Mesendoderm (in vitro differentiated cells): ENCODE data around the gene DTX1.

Source experiments
- DNase-seq: peaks from one replicate; pipeline ENCODE4 v3.0.0; 2013
- H2AK5ac ChIP-seq: 2 replicates; pipeline ENCODE4 v1.6.1; 2013; ENCODE audit warnings: low read length, inconsistent platforms
- H2BK120ac ChIP-seq: 2 replicates; pipeline ENCODE4 v1.6.1; 2013; ENCODE audit warnings: low read depth, mild to moderate bottlenecking, low read length, moderate library complexity, mixed read lengths
- H2BK15ac ChIP-seq: replicated peaks from 2 replicates; pipeline ENCODE4 v1.6.1; 2013; ENCODE audit warnings: low read depth, mild to moderate bottlenecking, moderate library complexity
- H2BK5ac ChIP-seq: 2 replicates; pipeline ENCODE4 v1.6.1; 2013; ENCODE audit warnings: low read length, inconsistent platforms
- H3K18ac ChIP-seq: 2 replicates; pipeline ENCODE4 v1.6.1; 2013; ENCODE audit warnings: mild to moderate bottlenecking, low read length, mixed read lengths
- H3K23ac ChIP-seq: one replicate; pipeline ENCODE4 v1.6.1; 2013; ENCODE audit warnings: low read length
- H3K27ac ChIP-seq: 2 replicates; pipeline ENCODE4 v1.5.1; 2013; ENCODE audit warnings: low read depth, mild to moderate bottlenecking, inconsistent platforms, low read length, moderate library complexity
- H3K27me3 ChIP-seq: 2 replicates; pipeline ENCODE4 v1.6.1; 2013; ENCODE audit warnings: low read length, control low read depth, mild to moderate bottlenecking, inconsistent platforms; ENCODE audit not compliant: insufficient read depth, poor library complexity
- H3K36me3 ChIP-seq: 2 replicates; pipeline ENCODE4 v1.6.1; 2013; ENCODE audit warnings: low read length, inconsistent platforms; ENCODE audit not compliant: control insufficient read depth, insufficient read depth
- H3K4ac ChIP-seq: one replicate; pipeline ENCODE4 v1.6.1; 2013; ENCODE audit warnings: low read depth, mild to moderate bottlenecking, low read length, moderate library complexity
- H3K4me1 ChIP-seq: 2 replicates; pipeline ENCODE4 v1.6.1; 2013; ENCODE audit warnings: low read depth, low read length, inconsistent platforms; ENCODE audit not compliant: control insufficient read depth
- H3K4me2 ChIP-seq: 2 replicates; pipeline ENCODE4 v1.6.1; 2013; ENCODE audit warnings: low read length
- H3K4me3 ChIP-seq: 2 replicates; pipeline ENCODE4 v1.5.1; 2013; ENCODE audit warnings: mild to moderate bottlenecking, low read length
- H3K56ac ChIP-seq: one replicate; pipeline ENCODE4 v1.6.1; 2013; ENCODE audit warnings: low read length
- H3K79me1 ChIP-seq: 2 replicates; pipeline ENCODE4 v1.6.1; 2013; ENCODE audit warnings: low read length, inconsistent platforms
- H3K79me2 ChIP-seq: 2 replicates; pipeline ENCODE4 v1.6.1; 2013; ENCODE audit warnings: mild to moderate bottlenecking, low read length; ENCODE audit not compliant: control insufficient read depth, insufficient read depth
- H3K9ac ChIP-seq: 2 replicates; pipeline ENCODE4 v1.6.1; 2013; ENCODE audit warnings: low read length, inconsistent platforms
- H4K5ac ChIP-seq: one replicate; pipeline ENCODE4 v1.6.1; 2013; ENCODE audit warnings: low read length
- H4K8ac ChIP-seq: one replicate; pipeline ENCODE4 v1.6.1; 2013; ENCODE audit warnings: low read depth, mild to moderate bottlenecking, control low read depth, low read length, moderate library complexity
- WGBS: extraction: QIAGEN DNeasy Blood & Tissue Kit; methylation state at CpG from one replicate; pipeline ENCODE4 v1.1.7; 2013; ENCODE audit warnings: low lambda C conversion rate, missing lambda C conversion rate; ENCODE audit not compliant: insufficient coverage; ENCODE audit errors: extremely low coverage; 5-methylcytosine and 5-hydroxymethylcytosine counted together

Gene DTX1

DNA sequence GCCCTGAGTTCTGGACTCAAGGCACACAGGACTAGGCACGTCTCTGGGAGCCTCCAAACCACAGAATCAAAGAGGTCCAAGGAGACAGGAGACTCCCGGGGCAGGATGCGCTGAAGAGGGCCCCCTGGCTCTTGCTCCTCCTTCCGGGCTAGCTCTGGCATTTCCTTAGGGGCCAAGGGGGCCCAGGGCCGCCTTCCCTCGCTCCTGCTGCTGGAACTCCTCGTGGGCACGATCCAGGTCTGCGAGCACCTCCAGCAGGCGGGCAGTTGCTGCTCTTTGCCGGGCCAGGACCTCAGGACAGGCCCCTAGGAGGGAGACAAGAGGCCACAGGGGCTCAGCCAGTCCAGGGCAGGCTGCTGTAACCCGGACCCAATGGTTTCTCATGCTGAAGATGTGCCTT is 43.2 kb downstream of the DTX1 start:
- H3K18ac ChIP-seq: no peak overlapping the region
- no peak overlapping the region for H2BK15ac ChIP-seq
- H3K79me1 ChIP-seq: no peaks in the 10 kb centered on the region
- no peak for DNase-seq
- H2BK120ac ChIP-seq: no peak overlapping the region
- H2BK5ac ChIP-seq: no peak overlapping the region
- H3K4ac ChIP-seq: no peak overlapping the region
- H4K5ac ChIP-seq: no peak overlapping the region
- H3K4me1 ChIP-seq: no peaks in the 10 kb centered on the region
- H3K4me2 ChIP-seq: no peak overlapping the region
- no peak overlapping the region for H3K56ac ChIP-seq
- no CpG with 5 or more reads among the region's 12 CpGs for WGBS
- no peak overlapping the region for H3K27ac ChIP-seq
- no peak overlapping the region for H3K4me3 ChIP-seq
- no peak overlapping the region for H3K23ac ChIP-seq
- H3K27me3 ChIP-seq: no peaks in the 10 kb centered on the region
- no peak overlapping the region for H3K9ac ChIP-seq
- H3K36me3 ChIP-seq: no peaks in the 10 kb centered on the region
- H3K79me2 ChIP-seq: no peaks in the 10 kb centered on the region
- H2AK5ac ChIP-seq: no peak overlapping the region
- no peak overlapping the region for H4K8ac ChIP-seq

- no peak overlapping the region for H3K23ac ChIP-seq
- no peaks in the 10 kb centered on the region for H3K27me3 ChIP-seq
- no peak overlapping the region for H2BK15ac ChIP-seq
- no peak overlapping the region for H3K27ac ChIP-seq
- H3K4me1 ChIP-seq: no peaks in the 10 kb centered on the region
- no peak for DNase-seq
- H2BK5ac ChIP-seq: no peak overlapping the region
- H3K4ac ChIP-seq: no peak overlapping the region
- no peak overlapping the region for H3K9ac ChIP-seq
- no peak overlapping the region for H4K8ac ChIP-seq
- H3K79me2 ChIP-seq: no peaks in the 10 kb centered on the region
- H4K5ac ChIP-seq: no peak overlapping the region
- no peak overlapping the region for H3K4me2 ChIP-seq
- no peak overlapping the region for H3K4me3 ChIP-seq
- no peaks in the 10 kb centered on the region for H3K36me3 ChIP-seq
- WGBS: no CpG with 5 or more reads among the region's 10 CpGs
- no peak overlapping the region for H3K18ac ChIP-seq
- H3K79me1 ChIP-seq: no peaks in the 10 kb centered on the region
- H3K56ac ChIP-seq: no peak overlapping the region
- H2AK5ac ChIP-seq: no peak overlapping the region
- no peak overlapping the region for H2BK120ac ChIP-seq
Measured at GRCh38 chr12:113101751-113102150, 45.2 kb downstream of the DTX1 start.

GRCh38 chr12:113102811-113103210 is 46.3 kb downstream of the DTX1 start:
- H3K4me2 ChIP-seq: no peak overlapping the region
- no peak overlapping the region for H3K4ac ChIP-seq
- H3K27me3 ChIP-seq: no peaks in the 10 kb centered on the region
- no peak overlapping the region for H3K18ac ChIP-seq
- H3K79me2 ChIP-seq: no peaks in the 10 kb centered on the region
- no peaks in the 10 kb centered on the region for H3K79me1 ChIP-seq
- H3K36me3 ChIP-seq: no peaks in the 10 kb centered on the region
- H3K9ac ChIP-seq: no peak overlapping the region
- no peak overlapping the region for H3K23ac ChIP-seq
- H4K8ac ChIP-seq: no peak overlapping the region
- H2BK120ac ChIP-seq: no peak overlapping the region
- no peak for DNase-seq
- no peak overlapping the region for H4K5ac ChIP-seq
- no peak overlapping the region for H2BK5ac ChIP-seq
- H3K56ac ChIP-seq: no peak overlapping the region
- no peak overlapping the region for H3K27ac ChIP-seq
- H3K4me1 ChIP-seq: no peaks in the 10 kb centered on the region
- H2BK15ac ChIP-seq: no peak overlapping the region
- H3K4me3 ChIP-seq: no peak overlapping the region
- no CpG with 5 or more reads among the region's 5 CpGs for WGBS
- no peak overlapping the region for H2AK5ac ChIP-seq

- H3K36me3 ChIP-seq: no peaks in the 10 kb centered on the region
- H3K27me3 ChIP-seq: no peaks in the 10 kb centered on the region
- no peak overlapping the region for H2BK5ac ChIP-seq
- peak; percentile 89 for DNase-seq
- peak overlapping the region; percentile 6 for H3K4me2 ChIP-seq
- no peak overlapping the region for H3K4ac ChIP-seq
- no peak overlapping the region for H3K27ac ChIP-seq
- H2AK5ac ChIP-seq: no peak overlapping the region
- H2BK15ac ChIP-seq: no peak overlapping the region
- H3K4me1 ChIP-seq: no peaks in the 10 kb centered on the region
- H3K23ac ChIP-seq: no peak overlapping the region
- peak overlapping the region; percentile 18 for H3K9ac ChIP-seq
- WGBS: no CpG with 5 or more reads among the region's 43 CpGs
- peak overlapping the region; percentile 78 for H3K56ac ChIP-seq
- no peak overlapping the region for H3K18ac ChIP-seq
- H4K8ac ChIP-seq: no peak overlapping the region
- no peak overlapping the region for H2BK120ac ChIP-seq
- no peaks in the 10 kb centered on the region for H3K79me2 ChIP-seq
- no peaks in the 10 kb centered on the region for H3K79me1 ChIP-seq
- H4K5ac ChIP-seq: no peak overlapping the region
- no peak overlapping the region for H3K4me3 ChIP-seq
Measured at GRCh38 chr12:113103756-113104450, 47.4 kb downstream of the DTX1 start.

GRCh38 chr12:113104953-113105510 is 48.5 kb downstream of the DTX1 start:
- DNase-seq: no peak
- H3K36me3 ChIP-seq: no peaks in the 10 kb centered on the region
- no peak overlapping the region for H4K5ac ChIP-seq
- no peak overlapping the region for H3K4me2 ChIP-seq
- no peak overlapping the region for H3K56ac ChIP-seq
- H3K23ac ChIP-seq: no peak overlapping the region
- H2AK5ac ChIP-seq: no peak overlapping the region
- no peak overlapping the region for H2BK5ac ChIP-seq
- H3K27me3 ChIP-seq: no peaks in the 10 kb centered on the region
- H3K79me1 ChIP-seq: no peaks in the 10 kb centered on the region
- no peak overlapping the region for H3K9ac ChIP-seq
- WGBS: no CpG with 5 or more reads among the region's 13 CpGs
- H3K4me3 ChIP-seq: no peak overlapping the region
- no peaks in the 10 kb centered on the region for H3K79me2 ChIP-seq
- no peak overlapping the region for H2BK120ac ChIP-seq
- H4K8ac ChIP-seq: no peak overlapping the region
- H3K18ac ChIP-seq: no peak overlapping the region
- no peak overlapping the region for H3K4ac ChIP-seq
- H3K4me1 ChIP-seq: peaks cover 3% of the 10 kb centered on the region
- no peak overlapping the region for H2BK15ac ChIP-seq
- no peak overlapping the region for H3K27ac ChIP-seq
